GM18867 (cell line): ENCODE results near the gene RAET1L.
"Not testable (repeated sequence)": the region's sequence is repeated elsewhere in the genome, so short reads cannot be mapped to it uniquely, and the experiment has no call there.

Experiments
- ATAC-seq: cut with Tn5 transposase; IDR thresholded peaks from one replicate; pipeline ENCODE4 v1.9.1; 2021; ENCODE audit warnings: mild to moderate bottlenecking, moderate library complexity; ENCODE audit not compliant: unreplicated experiment

Gene RAET1L

DNA sequence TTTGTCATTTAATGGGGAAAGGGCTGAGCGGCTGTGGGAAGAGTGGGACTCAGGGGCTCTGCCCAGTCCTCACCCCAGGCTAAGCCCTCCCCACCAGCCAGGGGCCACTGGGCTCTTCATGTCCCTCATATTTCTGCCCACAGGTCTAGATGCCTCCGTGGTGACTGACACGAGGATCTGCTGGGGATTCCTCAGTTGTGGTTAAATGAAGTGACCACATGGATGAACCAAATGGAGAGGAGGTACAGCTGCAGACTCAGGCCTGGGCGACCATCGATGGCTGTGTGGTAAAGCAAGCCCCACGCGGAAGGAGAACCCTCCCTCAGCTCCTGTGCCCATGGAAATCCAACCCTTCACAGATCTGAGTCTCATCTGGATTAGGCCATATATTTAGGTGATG is 29.4 kb downstream of the RAET1L start:
- no peak for ATAC-seq

- no peak for ATAC-seq
Measured at GRCh38 chr6:149995235-149995750, 30.0 kb downstream of the RAET1L start.

GRCh38 chr6:149991838-149992237 is 33.5 kb downstream of the RAET1L start:
- no peak for ATAC-seq

DNA sequence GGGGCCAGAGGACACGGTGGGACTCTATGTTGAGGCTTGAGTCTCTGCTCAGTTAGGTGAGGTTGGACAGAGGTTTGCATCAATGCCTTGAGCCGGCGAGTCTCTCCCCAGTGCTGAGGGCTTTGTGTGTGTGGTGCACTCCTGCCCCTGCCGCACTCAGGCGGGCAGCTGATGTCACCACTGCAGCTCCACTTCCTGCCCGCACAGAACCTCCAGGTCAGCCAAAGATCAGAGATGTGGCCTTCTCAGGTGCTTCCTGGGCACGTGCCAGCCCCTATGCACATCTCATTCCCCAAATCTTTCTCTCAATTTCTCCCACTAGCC is 33.9 kb downstream of the RAET1L start:
- not testable (repeated sequence) for ATAC-seq

DNA sequence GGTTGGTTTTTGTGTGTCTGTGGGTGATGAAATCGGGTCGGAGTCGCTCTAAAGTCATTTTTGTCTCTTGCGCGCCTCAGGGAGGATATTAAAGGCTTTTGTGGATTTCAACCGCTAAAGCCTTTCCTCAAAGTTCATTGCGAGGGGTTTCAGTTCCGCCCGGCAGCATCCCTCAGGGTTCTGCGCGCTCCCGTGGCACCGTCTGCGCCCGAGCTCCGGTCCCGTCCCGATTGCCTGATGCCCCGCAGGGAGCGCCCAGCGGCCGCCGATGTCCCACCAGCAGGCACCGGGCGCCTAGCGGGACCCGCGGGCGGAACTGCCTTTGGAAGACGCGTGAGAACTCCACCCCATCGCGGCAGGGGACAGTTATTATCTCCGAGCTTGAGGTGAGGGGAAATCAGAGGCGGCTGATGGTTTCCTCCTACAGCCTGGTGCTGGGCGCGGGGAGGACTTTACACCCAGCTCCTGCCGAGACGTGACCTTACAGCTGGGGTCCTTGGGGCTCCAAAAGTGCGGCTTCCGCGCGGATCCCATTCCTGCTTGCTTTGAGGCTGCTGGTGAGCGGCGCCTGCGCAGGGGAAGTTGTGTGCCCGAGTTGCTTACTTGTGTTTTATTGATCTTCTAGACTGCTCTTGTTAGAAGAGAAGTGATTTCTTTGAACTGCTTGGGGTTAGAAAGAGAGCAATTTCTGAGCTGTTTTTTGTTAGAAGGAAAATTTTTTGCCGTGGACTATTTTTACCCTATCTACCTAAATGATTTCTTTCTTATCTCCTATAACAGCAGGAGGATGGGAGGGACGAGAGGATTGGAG is 34.5 kb downstream of the RAET1L start:
- ATAC-seq: no peak

DNA sequence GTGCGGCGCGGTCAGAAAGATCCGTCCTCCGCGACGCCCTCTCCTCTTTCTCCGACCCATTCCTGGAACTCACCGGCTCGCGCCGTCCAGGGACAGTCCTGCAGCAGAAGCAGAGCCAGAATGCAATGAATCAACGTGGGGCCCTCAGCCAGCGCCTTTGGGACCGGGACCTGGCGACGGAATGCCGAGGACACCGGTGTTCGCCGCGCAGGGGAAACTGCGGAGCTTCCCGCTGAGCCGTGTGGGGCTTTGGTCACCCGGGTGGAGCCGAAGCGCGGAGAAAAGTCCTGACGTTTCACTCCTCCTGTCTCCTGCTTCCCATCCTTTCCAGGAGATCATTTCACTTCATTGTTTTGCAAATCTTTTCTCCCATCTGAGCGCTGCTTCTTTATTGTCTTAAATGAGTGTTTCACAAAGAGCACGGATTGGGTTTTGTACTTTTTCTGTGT is 35.1 kb downstream of the RAET1L start:
- ATAC-seq: no peak

GRCh38 chr6:149988550-149989346 is 36.6 kb downstream of the RAET1L start:
- ATAC-seq: no peak

DNA sequence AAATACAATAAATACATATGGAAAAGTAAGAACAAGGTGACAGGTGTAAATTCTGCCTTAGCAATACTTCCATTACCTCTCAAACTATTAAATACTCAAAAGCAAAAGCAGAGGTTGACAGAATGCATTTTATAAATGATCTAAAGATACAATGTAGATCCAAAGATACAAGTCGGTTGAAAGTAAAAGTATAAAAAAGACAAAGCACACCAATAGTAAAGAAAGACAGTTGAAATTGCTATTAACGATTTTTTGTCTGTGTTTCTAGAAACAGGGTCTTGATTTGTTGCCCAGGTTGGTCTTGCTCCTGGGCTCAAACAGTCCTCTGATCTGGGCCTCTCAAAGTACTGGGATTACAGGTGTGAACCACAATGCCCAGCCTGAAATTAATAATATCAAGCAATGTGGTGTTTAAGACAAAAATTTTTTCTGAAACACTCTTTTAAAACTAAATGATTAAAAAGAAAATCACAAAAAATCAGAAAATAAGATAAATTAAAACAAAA is 37.7 kb downstream of the RAET1L start:
- no peak for ATAC-seq

DNA sequence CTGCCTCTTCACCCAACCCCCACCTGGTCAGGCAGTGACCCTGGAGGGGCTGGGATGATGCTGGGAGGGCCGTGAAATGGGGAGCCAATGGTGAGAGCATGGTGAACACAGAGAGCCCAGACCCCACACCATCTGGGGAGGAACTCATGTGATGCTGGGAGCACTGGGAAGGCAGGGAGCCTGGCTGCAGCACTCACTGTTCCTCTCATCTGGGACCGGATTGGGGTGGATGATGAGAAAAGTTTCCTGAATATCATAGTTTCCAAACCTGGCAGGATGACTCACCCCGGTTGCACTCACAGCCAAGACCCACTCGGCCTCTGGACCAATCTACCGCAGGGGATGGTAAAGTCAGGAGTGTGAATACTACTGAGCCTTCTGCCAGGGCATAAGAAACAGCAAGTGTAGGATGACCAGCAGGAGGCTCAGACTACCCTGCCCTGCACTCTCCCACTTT is 39.8 kb downstream of the RAET1L start:
- ATAC-seq: no peak

DNA sequence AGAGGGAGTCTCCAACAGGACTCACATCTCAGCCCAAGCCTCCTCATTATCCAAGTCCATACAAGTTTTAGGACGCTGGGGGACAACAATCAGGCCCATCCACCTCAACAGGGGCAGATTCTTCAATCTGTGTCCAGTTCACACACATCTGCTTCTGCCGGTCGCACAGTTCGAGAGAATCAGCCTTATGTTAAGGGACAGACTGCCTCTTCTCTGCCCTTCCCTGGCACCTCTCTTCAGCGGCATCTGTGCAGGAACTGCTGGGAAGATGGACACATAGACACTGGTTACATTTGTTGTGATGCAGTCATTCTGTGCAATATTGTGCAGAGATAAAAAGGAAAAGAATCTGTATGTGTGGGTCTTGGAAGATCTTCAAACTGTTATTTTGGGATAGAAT is 40.6 kb downstream of the RAET1L start:
- no peak for ATAC-seq

GRCh38 chr6:149983145-149983544 is 42.2 kb downstream of the RAET1L start:
- no peak for ATAC-seq

DNA sequence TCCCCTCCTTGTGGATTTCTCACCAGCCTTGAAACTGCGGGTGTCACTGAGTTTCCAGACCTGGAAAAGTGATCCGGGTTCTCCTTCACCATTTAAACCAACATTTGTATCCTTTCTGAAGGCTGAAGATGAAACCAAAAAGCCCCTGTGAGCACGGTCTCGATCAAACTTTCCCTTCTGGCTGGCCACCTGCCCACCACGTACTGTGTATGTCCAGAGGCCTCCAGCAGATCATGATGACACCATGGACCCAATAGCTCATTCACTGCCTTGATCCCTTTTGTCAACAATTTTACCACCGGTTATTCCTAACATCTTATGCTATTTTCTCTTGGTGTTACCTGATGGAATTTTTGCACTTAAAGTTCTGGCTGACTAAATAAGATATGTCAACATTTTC is 46.0 kb downstream of the RAET1L start:
- no peak for ATAC-seq

DNA sequence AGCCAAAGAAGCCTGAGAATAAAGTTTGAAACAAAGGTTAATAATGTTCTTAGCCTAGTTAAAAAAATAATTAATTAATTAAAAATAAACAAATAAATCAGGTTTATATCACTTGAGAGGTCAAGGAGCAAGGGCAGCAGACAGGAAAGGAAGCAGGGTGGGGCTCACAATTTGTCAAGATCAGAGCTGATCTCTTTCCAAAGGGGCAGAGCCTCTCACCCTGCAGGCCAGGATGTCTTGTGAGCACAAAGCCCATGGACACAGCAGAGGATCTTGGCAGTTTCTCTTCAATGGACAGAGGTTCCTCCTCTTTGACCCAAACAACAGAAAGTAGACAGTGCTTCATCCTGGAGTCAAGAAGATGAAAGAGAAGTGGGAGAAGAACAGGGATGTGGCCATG is 46.7 kb downstream of the RAET1L start:
- no peak for ATAC-seq

DNA sequence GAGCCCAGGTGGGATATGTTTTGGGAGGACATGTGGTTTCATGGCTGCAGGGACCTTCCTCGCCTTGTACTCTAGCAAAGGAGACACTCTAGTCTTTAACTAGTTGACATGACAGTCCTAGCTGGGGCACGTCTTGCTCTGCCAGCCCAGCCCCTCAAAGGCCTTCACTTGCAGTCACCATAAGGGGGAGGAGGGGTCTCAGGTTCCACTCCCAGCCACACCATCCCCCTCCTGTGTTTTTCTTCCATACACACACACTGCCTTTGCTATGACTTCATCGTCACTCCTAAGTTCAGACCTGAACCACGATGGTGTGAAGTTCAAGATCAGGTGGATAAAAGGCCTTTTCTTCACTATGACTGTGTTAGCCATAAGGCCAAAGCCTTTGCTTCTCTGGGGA is 48.1 kb downstream of the RAET1L start:
- no peak for ATAC-seq

GRCh38 chr6:149975400-149975799 is 49.9 kb downstream of the RAET1L start:
- no peak for ATAC-seq

- ATAC-seq: no peak
Measured at GRCh38 chr6:149974825-149975224, 50.5 kb downstream of the RAET1L start.

DNA sequence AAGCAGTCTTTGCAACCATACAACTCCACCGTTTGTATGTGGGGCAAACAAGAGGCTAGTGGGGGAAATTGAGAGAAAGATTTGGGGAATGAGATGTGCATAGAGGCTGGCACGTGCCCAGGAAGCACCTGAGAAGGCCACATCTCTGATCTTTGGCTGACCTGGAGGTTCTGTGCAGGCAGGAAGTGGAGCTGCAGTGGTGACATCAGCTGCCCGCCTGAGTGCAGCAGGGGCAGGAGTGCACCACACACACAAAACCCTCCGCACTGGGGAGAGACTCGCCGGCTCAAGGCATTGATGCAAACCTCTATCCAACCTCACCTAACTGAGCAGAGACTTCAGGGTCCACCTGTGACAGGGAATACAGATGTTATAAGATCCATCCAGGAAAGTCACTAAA is 50.9 kb downstream of the RAET1L start:
- ATAC-seq: not testable (repeated sequence)

DNA sequence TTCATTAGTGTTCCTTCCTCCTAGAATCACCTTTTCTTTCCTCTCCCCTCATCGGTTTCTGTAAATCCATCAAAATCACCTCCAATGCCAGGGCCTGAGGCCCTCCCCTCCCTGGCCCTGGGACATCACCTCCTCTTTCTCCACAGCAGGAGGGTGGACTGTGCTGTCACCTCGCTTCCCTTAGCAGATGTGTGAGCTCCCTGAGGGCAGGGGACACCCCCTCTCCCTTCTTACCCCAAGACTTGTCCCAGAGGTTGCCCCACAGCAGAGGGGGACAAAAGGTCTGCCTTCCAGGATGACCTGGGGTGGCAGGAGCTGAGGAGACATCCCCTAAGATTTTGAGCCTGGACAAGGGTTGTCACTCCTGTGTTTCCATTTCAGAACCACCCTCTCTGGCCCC is 55.7 kb downstream of the RAET1L start:
- no peak for ATAC-seq

- ATAC-seq: not testable (repeated sequence)
Measured at GRCh38 chr6:149968909-149969308, 56.4 kb downstream of the RAET1L start.
